Astrocyte (in vitro differentiated cells and primary cell): Measurements from ENCODE around the gene TH. TPM values are rescaled to one million over a fixed set of nuclear protein-coding genes. Genes with fewer than 3 reads are reported as not detected.

Experiments used
- DNase-seq: peaks from one replicate; pipeline ENCODE4 v3.0.0-alpha.2; 2010; ENCODE audit warnings: low read depth
- FAIRE-seq: peaks from 2 replicates; lab custom pipeline; 2011; peaks lifted over from hg19 to GRCh38; lab: Jason Lieb, UNC
- H2AFZ ChIP-seq: 2 replicates; pipeline ENCODE4 v1.6.0; 2012; ENCODE audit warnings: low read depth, low read length, inconsistent platforms
- H3K27ac ChIP-seq: 2 replicates; pipeline ENCODE4 v1.5.1; 2011; ENCODE audit warnings: low read depth, low read length, inconsistent platforms
- H3K27me3 ChIP-seq: 2 replicates; pipeline ENCODE4 v1.6.0; 2011; ENCODE audit warnings: low read length, inconsistent platforms; ENCODE audit not compliant: insufficient read depth
- H3K36me3 ChIP-seq: 2 replicates; pipeline ENCODE4 v1.5.1; 2011; ENCODE audit warnings: low read length, inconsistent platforms; ENCODE audit not compliant: insufficient read depth
- H3K4me1 ChIP-seq: 2 replicates; pipeline ENCODE4 v1.5.1; 2011; ENCODE audit warnings: low read length, inconsistent platforms; ENCODE audit not compliant: insufficient read depth
- H3K4me2 ChIP-seq: 2 replicates; pipeline ENCODE4 v1.6.0; 2012; ENCODE audit warnings: low read length, inconsistent platforms
- H3K4me3 ChIP-seq: 2 replicates; pipeline ENCODE4 v1.5.1; 2011; ENCODE audit warnings: low read depth, mild to moderate bottlenecking, low read length, inconsistent platforms; ENCODE audit not compliant: insufficient read depth
- H3K79me2 ChIP-seq: 2 replicates; pipeline ENCODE4 v1.6.0; 2012; ENCODE audit warnings: mild to moderate bottlenecking, low read length, inconsistent platforms; ENCODE audit not compliant: insufficient read depth
- H3K9ac ChIP-seq: 2 replicates; pipeline ENCODE4 v1.6.0; 2012; ENCODE audit warnings: mild to moderate bottlenecking, low read length, inconsistent platforms
- H3K9me3 ChIP-seq: 2 replicates; pipeline ENCODE4 v1.5.1; 2012; ENCODE audit warnings: low read depth, mild to moderate bottlenecking, low read length, inconsistent platforms; ENCODE audit not compliant: insufficient read depth
- H4K20me1 ChIP-seq: 2 replicates; pipeline ENCODE4 v1.6.0; 2012; ENCODE audit warnings: low read length, inconsistent platforms; ENCODE audit not compliant: insufficient read depth
- H3K27ac Mint-ChIP-seq: one replicate; pipeline ENCODE4 v1.8.0; 2021; ENCODE audit warnings: mild to moderate bottlenecking, mixed read lengths; ENCODE audit not compliant: unreplicated experiment
- H3K27me3 Mint-ChIP-seq: one replicate; pipeline ENCODE4 v1.8.0; 2021; ENCODE audit warnings: low read depth, mixed read lengths; ENCODE audit not compliant: unreplicated experiment
- H3K36me3 Mint-ChIP-seq: one replicate; pipeline ENCODE4 v1.8.0; 2021; ENCODE audit warnings: low read depth, mixed read lengths; ENCODE audit not compliant: unreplicated experiment
- H3K4me1 Mint-ChIP-seq: one replicate; pipeline ENCODE4 v1.8.0; 2021; ENCODE audit warnings: low read depth, mixed read lengths; ENCODE audit not compliant: unreplicated experiment
- H3K4me3 Mint-ChIP-seq: one replicate; pipeline ENCODE4 v1.8.0; 2021; ENCODE audit warnings: mild to moderate bottlenecking, moderate library complexity, mixed read lengths; ENCODE audit not compliant: unreplicated experiment
- H3K9me3 Mint-ChIP-seq: one replicate; pipeline ENCODE4 v1.8.0; 2021; ENCODE audit warnings: mild to moderate bottlenecking, mixed read lengths; ENCODE audit not compliant: unreplicated experiment
- CTCF ChIP-seq: IDR thresholded peaks from 2 replicates; pipeline ENCODE4 v1.5.1; 2011; ENCODE audit warnings: low read depth, mild to moderate bottlenecking, inconsistent platforms, low read length, moderate library complexity; ENCODE audit not compliant: insufficient read depth
- EZH2 ChIP-seq: IDR thresholded peaks from 2 replicates; pipeline ENCODE4 v1.6.1; 2012; ENCODE audit warnings: mild to moderate bottlenecking, low read length, inconsistent platforms; ENCODE audit not compliant: insufficient read depth
- total RNA-seq: library from RNA; stranded (reverse); gene quantifications from 2 replicates; pipeline ENCODE4 v1.2.1, GENCODE V29; 2021

TH gene
- total RNA-seq, 1 donor from 2014 or later: not detected

- Mint-ChIP-seq H3K27me3 (peaks cover 17% of the 10 kb centered on the region), H3K4me3 (no peak overlapping the region), H3K27ac (no peak overlapping the region), H3K4me1 (no peaks in the 10 kb centered on the region), H3K9me3 (no peaks in the 10 kb centered on the region), H3K36me3 (no peaks in the 10 kb centered on the region)
- Histone ChIP-seq H4K20me1 (no peaks in the 10 kb centered on the region), H3K4me3 (no peak overlapping the region), H3K27me3 (no peaks in the 10 kb centered on the region), H2AFZ (no peak overlapping the region), H3K4me1 (no peaks in the 10 kb centered on the region), H3K79me2 (no peaks in the 10 kb centered on the region), H3K27ac (no peak overlapping the region), H3K4me2 (no peak overlapping the region), H3K9ac (no peak overlapping the region), H3K9me3 (no peaks in the 10 kb centered on the region), H3K36me3 (no peaks in the 10 kb centered on the region)
- TF ChIP-seq EZH2 (no peak), CTCF (no peak)
- FAIRE-seq (no peak), DNase-seq (no peak)
Measured at GRCh38 chr11:2158966-2159365, 12.6 kb downstream of the TH start.

GRCh38 chr11:2158296-2158737, 13.3 kb downstream of the TH start:
- no peaks in the 10 kb centered on the region for H3K27me3 ChIP-seq
- H3K9me3 ChIP-seq: no peaks in the 10 kb centered on the region
- H3K9ac ChIP-seq: no peak overlapping the region
- TF ChIP-seq EZH2 (no peak), CTCF (no peak)
- no peak overlapping the region for H3K27ac ChIP-seq
- Mint-ChIP-seq H3K36me3 (no peaks in the 10 kb centered on the region), H3K4me3 (no peak overlapping the region), H3K4me1 (no peaks in the 10 kb centered on the region), H3K9me3 (no peaks in the 10 kb centered on the region), H3K27ac (no peak overlapping the region), H3K27me3 (peaks cover 17% of the 10 kb centered on the region)
- H3K4me3 ChIP-seq: no peak overlapping the region
- H4K20me1 ChIP-seq: no peaks in the 10 kb centered on the region
- no peak overlapping the region for H3K4me2 ChIP-seq
- H3K79me2 ChIP-seq: no peaks in the 10 kb centered on the region
- H2AFZ ChIP-seq: no peak overlapping the region
- no peaks in the 10 kb centered on the region for H3K4me1 ChIP-seq
- DNase-seq (no peak), FAIRE-seq (no peak)
- H3K36me3 ChIP-seq: no peaks in the 10 kb centered on the region

- Mint-ChIP-seq H3K27ac (no peak overlapping the region), H3K27me3 (peaks cover 13% of the 10 kb centered on the region), H3K36me3 (no peaks in the 10 kb centered on the region), H3K9me3 (no peaks in the 10 kb centered on the region), H3K4me3 (no peak overlapping the region), H3K4me1 (no peaks in the 10 kb centered on the region)
- no peak overlapping the region for H3K4me3 ChIP-seq
- no peaks in the 10 kb centered on the region for H3K36me3 ChIP-seq
- H3K9ac ChIP-seq: no peak overlapping the region
- DNase-seq (no peak), FAIRE-seq (no peak)
- TF ChIP-seq CTCF: no peak
- TF ChIP-seq EZH2: no peak
- H4K20me1 ChIP-seq: no peaks in the 10 kb centered on the region
- H3K4me2 ChIP-seq: no peak overlapping the region
- no peaks in the 10 kb centered on the region for H3K27me3 ChIP-seq
- H3K79me2 ChIP-seq: no peaks in the 10 kb centered on the region
- no peaks in the 10 kb centered on the region for H3K4me1 ChIP-seq
- H3K27ac ChIP-seq: no peak overlapping the region
- no peak overlapping the region for H2AFZ ChIP-seq
- H3K9me3 ChIP-seq: no peaks in the 10 kb centered on the region
Measured at GRCh38 chr11:2157294-2158040, 14.1 kb downstream of the TH start.
